H1 (cell line): ENCODE measurements around the gene COX7B2. TPM values are rescaled to one million over a fixed set of nuclear protein-coding genes. Genes with fewer than 3 reads are reported as not detected.

Experiments used
- JUND ChIP-seq: IDR thresholded peaks from 2 replicates; pipeline ENCODE4 v1.6.1; 2011; ENCODE audit warnings: mild to moderate bottlenecking, improper control_type of control experiment, low read length
- KDM4A ChIP-seq: IDR thresholded peaks from one replicate; pipeline ENCODE4 v1.7.1; 2012; ENCODE audit warnings: low read depth, mild to moderate bottlenecking, moderate library complexity, low read length, inconsistent platforms; ENCODE audit not compliant: severe bottlenecking
- NANOG ChIP-seq: IDR thresholded peaks from 2 replicates; pipeline ENCODE4 v1.6.1; 2011; ENCODE audit warnings: low read length, low read depth, mild to moderate bottlenecking, inconsistent platforms; ENCODE audit not compliant: insufficient read depth, poor library complexity, severe bottlenecking
- RFX5 ChIP-seq: IDR thresholded peaks from 2 replicates; pipeline ENCODE4 v1.6.1; 2011; ENCODE audit warnings: low read depth, low read length, improper control_type of control experiment, borderline replicate concordance
- SRF ChIP-seq: IDR thresholded peaks from 2 replicates; pipeline ENCODE4 v1.6.1; 2011; ENCODE audit warnings: mild to moderate bottlenecking, low read depth, low read length, moderate library complexity
- polyA plus RNA-seq, 7 experiments: library from polyadenylated mRNA; depleted of rRNA in 3 of 7; stranded (reverse) in 5 of 7; unstranded in 2 of 7; fragments of >200 nt in 5 of 7; fragments of 200-250 nt in 2 of 7; gene quantifications; 1 replicate in 5 of 7; 2 replicates in 1 of 7; 4 replicates in 1 of 7; pipeline versions ENCODE4 v1.2.1 to v1.2.3, GENCODE V29; 2011 to 2013; ENCODE audit warnings: missing spikeins in 2 of 7, mixed read lengths in 2 of 7
- total RNA-seq: library from RNA; stranded (reverse); fragmentation: NEBNext Ultra II Directional; extraction: Animal tissue kit (Norgen Biotek cat#: 25700); gene quantifications from 2 replicates; pipeline ENCODE4 v1.2.1, GENCODE V29; 2021

COX7B2 gene
- total and polyA plus RNA-seq, 2 of the 8 experiments (the other 6 are each of a cell fraction or from before 2014, with no cell fraction given) = not detected

DNA sequence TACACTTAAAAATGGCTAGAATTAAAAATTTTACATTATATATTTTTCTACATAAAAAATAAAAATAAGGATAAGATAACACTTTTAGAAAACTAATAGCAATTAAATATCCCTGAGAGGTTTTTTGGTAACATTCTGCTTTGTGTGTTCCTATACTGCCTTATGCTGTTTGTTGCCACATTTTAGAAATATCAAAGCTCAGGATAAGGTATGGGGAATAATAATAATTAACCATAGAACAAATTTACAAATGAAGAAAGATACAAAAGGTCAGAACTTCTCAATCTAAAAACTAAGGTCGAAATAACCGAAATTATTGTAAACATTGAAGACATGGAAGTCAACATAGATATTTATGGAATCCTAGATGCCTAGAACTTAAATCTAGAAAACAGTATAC is 71.4 kb downstream of the COX7B2 start (continued):
- TF ChIP-seq NANOG (no peak), SRF (no peak), KDM4A (no peak), RFX5 (no peak), JUND (no peak)
- TF ChIP-seq, all 59 proteins: peak for 0
